HG02938 (cell line): ENCODE measurements around the gene STK17A.
"Not testable (repeated sequence)": the region's sequence is repeated elsewhere in the genome, so short reads cannot be mapped to it uniquely, and the experiment has no call there.

Source experiments
- ATAC-seq: cut with Tn5 transposase; IDR thresholded peaks from one replicate; pipeline ENCODE4 v1.9.1; 2021; ENCODE audit warnings: mild to moderate bottlenecking, moderate library complexity; ENCODE audit not compliant: unreplicated experiment

Gene STK17A

GRCh38 chr7:43653891-43654504, 71.1 kb downstream of the STK17A start:
- ATAC-seq: no peak

- ATAC-seq: no peak
These were observed 72.7 kb downstream of the STK17A start for GRCh38 chr7:43655584-43655983.

- no peak for ATAC-seq
These were observed 74.1 kb downstream of the STK17A start for GRCh38 chr7:43656997-43657396.

- peak; percentile 64 for ATAC-seq
These were observed 76.0 kb downstream of the STK17A start for GRCh38 chr7:43658718-43659548.

GRCh38 chr7:43659549-43659896, 76.6 kb downstream of the STK17A start:
- ATAC-seq: no peak

- ATAC-seq: no peak
These were observed 77.2 kb downstream of the STK17A start for GRCh38 chr7:43660141-43660540.

GRCh38 chr7:43664681-43665080, 81.8 kb downstream of the STK17A start:
- ATAC-seq: no peak

- ATAC-seq: no peak
These were observed 84.0 kb downstream of the STK17A start for GRCh38 chr7:43666938-43667337.

- no peak for ATAC-seq
These were observed 85.1 kb downstream of the STK17A start for GRCh38 chr7:43668035-43668434.

- peak; percentile 73 for ATAC-seq
These were observed 86.6 kb downstream of the STK17A start for GRCh38 chr7:43669286-43670081.

- ATAC-seq: no peak
These were observed 88.6 kb downstream of the STK17A start for GRCh38 chr7:43671521-43671920.

- ATAC-seq: not testable (repeated sequence)
These were observed 90.5 kb downstream of the STK17A start for GRCh38 chr7:43673243-43673976.

- ATAC-seq: no peak
These were observed 91.9 kb downstream of the STK17A start for GRCh38 chr7:43674559-43675436.
